ENCODE data around the gene KRT5.

Gene KRT5

GRCh38 chr12:52535574-52535973 is 15.4 kb upstream of the KRT5 start:
- no peak for DNase-seq

- no peak for DNase-seq
Measured at GRCh38 chr12:52534482-52534881, 14.3 kb upstream of the KRT5 start.

- no peak for DNase-seq
Measured at GRCh38 chr12:52533686-52534470, 13.7 kb upstream of the KRT5 start.

- no peak for DNase-seq
Measured at GRCh38 chr12:52532636-52533035, 12.4 kb upstream of the KRT5 start.

- DNase-seq, result no peak
Measured at GRCh38 chr12:52531566-52532300, 11.5 kb upstream of the KRT5 start.

- no peak for DNase-seq
Measured at GRCh38 chr12:52530905-52531304, 10.7 kb upstream of the KRT5 start.

GRCh38 chr12:52530366-52530765 is 10.2 kb upstream of the KRT5 start:
- no peak for DNase-seq

- no peak for DNase-seq
Measured at GRCh38 chr12:52529846-52530245, 9.7 kb upstream of the KRT5 start.

- DNase-seq, result no peak
Measured at GRCh38 chr12:52529417-52529816, 9.2 kb upstream of the KRT5 start.

- DNase-seq, result no peak
Measured at GRCh38 chr12:52528641-52529143, 8.5 kb upstream of the KRT5 start.

- DNase-seq, result no peak
Measured at GRCh38 chr12:52527121-52527800, 7.1 kb upstream of the KRT5 start.

GRCh38 chr12:52526511-52526951 is 6.3 kb upstream of the KRT5 start:
- no peak for DNase-seq

GRCh38 chr12:52525661-52526499 is 5.7 kb upstream of the KRT5 start:
- DNase-seq, result no peak

GRCh38 chr12:52524898-52525591 is 4.9 kb upstream of the KRT5 start:
- no peak for DNase-seq

GRCh38 chr12:52524241-52524897 is 4.2 kb upstream of the KRT5 start:
- DNase-seq, result no peak

- no peak for DNase-seq
Measured at GRCh38 chr12:52523824-52524223, 3.6 kb upstream of the KRT5 start.

- no peak for DNase-seq
Measured at GRCh38 chr12:52522346-52523011, 2.3 kb upstream of the KRT5 start.

- no peak for DNase-seq
Measured at GRCh38 chr12:52521568-52522266, 1.5 kb upstream of the KRT5 start.

- no peak for DNase-seq
Measured at GRCh38 chr12:52521175-52521567, 977 bp upstream of the KRT5 start.

GRCh38 chr12:52519387-52519703 is 849 bp downstream of the KRT5 start:
- no peak for DNase-seq

Data from effector CD8-positive, alpha-beta T cell (primary cell).